Breast epithelium (tissue), 4 donors: ENCODE measurements around the gene KLK4. TPM values are rescaled to one million over a fixed set of nuclear protein-coding genes. Genes with fewer than 3 reads are reported as not detected.

Experiments used
- DNase-seq, 2 donors: peaks; one replicate each; pipeline ENCODE4 v3.0.0-alpha.2; 2019; ENCODE audit warnings: low spot score in 2 of 2
- H3K27ac ChIP-seq, 2 donors: fragments of 200-600 bp; sonication (generic) in 1 of 2; one replicate each; pipeline ENCODE4 v1.5.1; 2016 to 2019; ENCODE audit warnings: mild to moderate bottlenecking in 1 of 2
- H3K27me3 ChIP-seq, 2 donors: fragments of 200-600 bp; sonication (generic) in 1 of 2; one replicate each; pipeline versions ENCODE4 v1.5.1 to v1.6.0; 2017 to 2019; ENCODE audit warnings: control low read depth in 1 of 2, mild to moderate bottlenecking in 1 of 2
- H3K36me3 ChIP-seq: fragments of 200-600 bp; one replicate; pipeline ENCODE4 v1.5.1; 2019
- H3K4me1 ChIP-seq, 2 donors: fragments of 200-600 bp; sonication (generic); one replicate each; pipeline ENCODE4 v1.5.1; 2016 to 2019; ENCODE audit warnings: control low read depth in 1 of 2
- H3K4me3 ChIP-seq, 3 donors: fragments of 200-600 bp; sonication (generic); 1 replicate in 2 of 3; 2 replicates in 1 of 3; pipeline ENCODE4 v1.5.1; 2016 to 2019; ENCODE audit warnings: mild to moderate bottlenecking in 3 of 3, moderate library complexity in 2 of 3
- H3K9me3 ChIP-seq, 2 donors: fragments of 200-600 bp; sonication (generic) in 1 of 2; one replicate each; pipeline ENCODE4 v1.5.1; 2016 to 2019; ENCODE audit warnings: control low read depth in 1 of 2
- CTCF ChIP-seq, 3 donors: fragments of 450-650 bp; IDR thresholded peaks; one replicate each; pipeline ENCODE4 v1.5.1; 2016 to 2017; ENCODE audit warnings: antibody characterized with exemption in 3 of 3, mild to moderate bottlenecking in 3 of 3, moderate library complexity in 3 of 3
- POLR2A ChIP-seq: fragments of 450-650 bp; IDR thresholded peaks from one replicate; pipeline ENCODE4 v1.6.1; 2016; ENCODE audit warnings: antibody characterized with exemption, mild to moderate bottlenecking, moderate library complexity
- POLR2AphosphoS5 ChIP-seq, 3 donors: sonication (generic); formaldehyde crosslinking; IDR thresholded peaks; one replicate each; pipeline ENCODE4 v1.6.1; 2017; ENCODE audit warnings: antibody characterized with exemption in 3 of 3
- intact Hi-C: fragments of 100-400 bp; cut with DNase I; formaldehyde crosslinking; loops from one replicate; pipeline ENCODE4 v1.15.1; 2023; ENCODE audit warnings: low total_unique reads
- total RNA-seq, 3 donors: library from RNA; depleted of rRNA; stranded (reverse); fragments of >200 nt; gene quantifications; one replicate each; pipeline ENCODE4 v1.1.0, GENCODE V29; 2016

Gene KLK4
- total RNA-seq, 3 donors from 2014 or later = not detected

DNA sequence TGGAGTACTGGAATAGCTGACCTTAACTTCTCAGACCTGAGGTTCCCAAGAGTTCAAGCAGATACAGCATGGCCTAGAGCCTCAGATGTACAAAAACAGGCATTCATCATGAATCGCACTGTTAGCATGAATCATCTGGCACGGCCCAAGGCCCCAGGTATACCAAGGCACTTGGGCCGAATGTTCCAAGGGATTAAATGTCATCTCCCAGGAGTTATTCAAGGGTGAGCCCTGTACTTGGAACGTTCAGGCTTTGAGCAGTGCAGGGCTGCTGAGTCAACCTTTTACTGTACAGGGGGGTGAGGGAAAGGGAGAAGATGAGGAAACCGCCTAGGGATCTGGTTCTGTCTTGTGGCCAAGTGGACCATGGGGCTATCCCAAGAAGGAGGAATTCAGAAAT lies 50.2 kb downstream of the KLK4 start:
- Histone ChIP-seq H3K27me3 (peaks cover 0 to 45% of the 10 kb centered on the region in 2 donors), H3K4me3 (no peak overlapping the region), H3K27ac (no peak overlapping the region), H3K9me3 (no peaks in the 10 kb centered on the region), H3K4me1 (no peaks in the 10 kb centered on the region), H3K36me3 (no peaks in the 10 kb centered on the region)
- intact Hi-C loops = no loop called here
- no peak for DNase-seq
- TF ChIP-seq POLR2A (no peak), CTCF (IDR thresholded peaks at IDR 0.05) (no peak), POLR2AphosphoS5 (IDR thresholded peaks at IDR 0.05) (no peak)

DNA sequence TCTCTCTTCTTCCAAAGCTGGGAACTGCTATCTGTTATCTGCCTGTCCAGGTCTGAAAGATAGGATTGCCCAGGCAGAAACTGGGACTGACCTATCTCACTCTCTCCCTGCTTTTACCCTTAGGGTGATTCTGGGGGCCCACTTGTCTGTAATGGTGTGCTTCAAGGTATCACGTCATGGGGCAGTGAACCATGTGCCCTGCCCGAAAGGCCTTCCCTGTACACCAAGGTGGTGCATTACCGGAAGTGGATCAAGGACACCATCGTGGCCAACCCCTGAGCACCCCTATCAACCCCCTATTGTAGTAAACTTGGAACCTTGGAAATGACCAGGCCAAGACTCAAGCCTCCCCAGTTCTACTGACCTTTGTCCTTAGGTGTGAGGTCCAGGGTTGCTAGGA lies 51.3 kb downstream of the KLK4 start:
- Histone ChIP-seq H3K9me3 (no peaks in the 10 kb centered on the region), H3K4me3 (no peak overlapping the region), H3K36me3 (no peaks in the 10 kb centered on the region), H3K27ac (no peak overlapping the region), H3K4me1 (no peaks in the 10 kb centered on the region), H3K27me3 (peaks cover 0 to 57% of the 10 kb centered on the region in 2 donors)
- no peak for TF ChIP-seq POLR2AphosphoS5 (IDR thresholded peaks at IDR 0.05)
- TF ChIP-seq POLR2A = no peak
- TF ChIP-seq CTCF (IDR thresholded peaks at IDR 0.05) = no peak
- no peak for DNase-seq
- intact Hi-C loops = no loop called here

DNA sequence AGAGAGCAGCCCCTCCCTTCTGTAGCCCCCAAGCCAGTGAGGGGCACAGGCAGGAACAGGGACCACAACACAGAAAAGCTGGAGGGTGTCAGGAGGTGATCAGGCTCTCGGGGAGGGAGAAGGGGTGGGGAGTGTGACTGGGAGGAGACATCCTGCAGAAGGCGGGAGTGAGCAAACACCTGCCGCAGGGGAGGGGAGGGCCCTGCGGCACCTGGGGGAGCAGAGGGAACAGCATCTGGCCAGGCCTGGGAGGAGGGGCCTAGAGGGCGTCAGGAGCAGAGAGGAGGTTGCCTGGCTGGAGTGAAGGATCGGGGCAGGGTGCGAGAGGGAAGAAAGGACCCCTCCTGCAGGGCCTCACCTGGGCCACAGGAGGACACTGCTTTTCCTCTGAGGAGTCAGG lies 52.3 kb downstream of the KLK4 start:
- Histone ChIP-seq H3K27ac (no peak overlapping the region), H3K4me1 (no peaks in the 10 kb centered on the region), H3K4me3 (no peak overlapping the region), H3K36me3 (no peaks in the 10 kb centered on the region), H3K27me3 (peaks cover 0 to 65% of the 10 kb centered on the region in 2 donors), H3K9me3 (no peaks in the 10 kb centered on the region)
- TF ChIP-seq POLR2AphosphoS5 (IDR thresholded peaks at IDR 0.05) (no peak), CTCF (IDR thresholded peaks at IDR 0.05) (no peak), POLR2A (no peak)
- DNase-seq = no peak
- intact Hi-C loops = no loop called here

DNA sequence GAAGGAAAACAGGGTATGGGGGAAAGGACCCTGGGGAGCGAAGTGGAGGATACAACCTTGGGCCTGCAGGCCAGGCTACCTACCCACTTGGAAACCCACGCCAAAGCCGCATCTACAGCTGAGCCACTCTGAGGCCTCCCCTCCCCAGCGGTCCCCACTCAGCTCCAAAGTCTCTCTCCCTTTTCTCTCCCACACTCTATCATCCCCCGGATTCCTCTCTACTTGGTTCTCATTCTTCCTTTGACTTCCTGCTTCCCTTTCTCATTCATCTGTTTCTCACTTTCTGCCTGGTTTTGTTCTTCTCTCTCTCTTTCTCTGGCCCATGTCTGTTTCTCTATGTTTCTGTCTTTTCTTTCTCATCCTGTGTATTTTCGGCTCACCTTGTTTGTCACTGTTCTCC lies 53.8 kb downstream of the KLK4 start:
- Histone ChIP-seq H3K9me3 (no peaks in the 10 kb centered on the region), H3K27me3 (peaks cover 0 to 57% of the 10 kb centered on the region in 2 donors), H3K27ac (no peak overlapping the region), H3K4me1 (no peaks in the 10 kb centered on the region), H3K4me3 (no peak overlapping the region), H3K36me3 (no peaks in the 10 kb centered on the region)
- no peak for DNase-seq
- TF ChIP-seq CTCF (IDR thresholded peaks at IDR 0.05) (no peak), POLR2AphosphoS5 (IDR thresholded peaks at IDR 0.05) (no peak), POLR2A (no peak)
- intact Hi-C loops = no loop called here

Other genes with a start within 250 kb of the KLK4 start
- gene SHANK1, start 191.6 kb downstream of the KLK4 start, total RNA-seq = under 1 TPM in 2 of 3 donors, not detected in 1; 0.59 to 0.98 TPM
- 10 to 100 TPM; 16.4 to 24.3 (median 20.6) TPM for gene CLEC11A, start 188.0 kb downstream of the KLK4 start, total RNA-seq
- not detected for gene GPR32, start 140.9 kb downstream of the KLK4 start, total RNA-seq
- not detected for gene ACP4, start 121.0 kb downstream of the KLK4 start, total RNA-seq
- under 1 TPM in 2 of 3 donors, not detected in 1; 0.33 to 0.44 TPM for gene KLK1, start 87.6 kb downstream of the KLK4 start, total RNA-seq
- gene KLK15, start 77.8 kb downstream of the KLK4 start, total RNA-seq = not detected
- 10 to 100 TPM in 1 of 3 donors, under 1 TPM in 1, not detected in 1; 0.32 to 45.2 TPM for gene KLK3, start 56.5 kb downstream of the KLK4 start, total RNA-seq
- gene KLK2, start 38.0 kb downstream of the KLK4 start, total RNA-seq = 10 to 100 TPM in 1 of 3 donors, under 1 TPM in 2; 0.44 to 14.7 (median 0.48) TPM
- 100 to 1,000 TPM in 1 of 3 donors, 10 to 100 TPM in 1, not detected in 1; 16.1 to 182 TPM for gene KLK5, start 41.6 kb upstream of the KLK4 start, total RNA-seq
- 10 to 100 TPM in 1 of 3 donors, under 1 TPM in 1, not detected in 1; 0.98 to 14.8 TPM for gene KLK6, start 58.2 kb upstream of the KLK4 start, total RNA-seq
- gene KLK7, start 72.5 kb upstream of the KLK4 start, total RNA-seq = 100 to 1,000 TPM in 1 of 3 donors, 1 to 10 TPM in 1, not detected in 1; 7.5 to 103 TPM
- 10 to 100 TPM in 2 of 3 donors, not detected in 1; 13.4 to 46.2 TPM for gene KLK8, start 90.2 kb upstream of the KLK4 start, total RNA-seq
- 10 to 100 TPM in 1 of 3 donors, 1 to 10 TPM in 1, not detected in 1; 3.3 to 13.9 TPM for gene KLK10, start 108.3 kb upstream of the KLK4 start, total RNA-seq
- gene KLK11, start 115.2 kb upstream of the KLK4 start, total RNA-seq = 10 to 100 TPM in 1 of 3 donors, 1 to 10 TPM in 1, not detected in 1; 5.6 to 21.1 TPM
- not detected for gene KLK12, start 123.6 kb upstream of the KLK4 start, total RNA-seq
- gene KLK13, start 153.7 kb upstream of the KLK4 start, total RNA-seq = not detected
- under 1 TPM in 1 of 3 donors, not detected in 2; 0.98 TPM for gene KLK14, start 171.5 kb upstream of the KLK4 start, total RNA-seq
- gene CTU1, start 197.0 kb upstream of the KLK4 start, total RNA-seq = 10 to 100 TPM in 1 of 3 donors, 1 to 10 TPM in 2; 5.6 to 10.1 (median 9.2) TPM
- 1 to 10 TPM; 3.4 to 7.0 (median 4.3) TPM for gene SIGLEC9, start 213.5 kb upstream of the KLK4 start, total RNA-seq
- 1 to 10 TPM in 2 of 3 donors, under 1 TPM in 1; 0.98 to 3.2 (median 1.8) TPM for gene SIGLEC7, start 230.9 kb upstream of the KLK4 start, total RNA-seq